GM12878 (cell line): Measurements from ENCODE around the gene HAAO. TPM values are rescaled to one million over a fixed set of nuclear protein-coding genes. Genes with fewer than 3 reads are reported as not detected.
A peak's percentile ranks its signal among the peaks of the same experiment; 100 is the strongest.

Source experiments
- ASH2L ChIP-seq: fragments of 300-600, 200-600 bp; sonication (generic); IDR thresholded peaks from 2 replicates; pipeline ENCODE4 v1.6.1; 2017; ENCODE audit warnings: low read depth, mild to moderate bottlenecking, borderline replicate concordance
- CBX3 ChIP-seq: fragments of 200-600 bp; sonication (generic); IDR thresholded peaks from 2 replicates; pipeline ENCODE4 v1.6.1; 2016; ENCODE audit warnings: low read depth, borderline replicate concordance
- CBX5 ChIP-seq: sonication (generic); IDR thresholded peaks from 2 replicates; pipeline ENCODE4 v1.6.1; 2016; ENCODE audit warnings: low read depth, moderate library complexity, mild to moderate bottlenecking, inconsistent platforms
- CREB1 ChIP-seq: IDR thresholded peaks from 2 replicates; pipeline ENCODE4 v1.6.1; 2012; ENCODE audit warnings: low read depth, mild to moderate bottlenecking, inconsistent platforms
- CREM ChIP-seq: IDR thresholded peaks from 2 replicates; pipeline ENCODE4 v1.6.1; 2014; ENCODE audit warnings: antibody characterized with exemption, low read depth
- FOXK2 ChIP-seq: fragments of 450-650 bp; IDR thresholded peaks from 2 replicates; pipeline ENCODE4 v1.6.1; 2017; ENCODE audit warnings: mild to moderate bottlenecking, moderate library complexity
- GATAD2B ChIP-seq: fragments of 450-650 bp; conservative IDR thresholded peaks from 2 replicates; pipeline ENCODE4 v1.6.1; 2017; ENCODE audit warnings: low read depth, mild to moderate bottlenecking, moderate library complexity
- HDAC2 ChIP-seq: fragments of 200-600 bp; sonication (generic); IDR thresholded peaks from 2 replicates; pipeline ENCODE4 v1.6.1; 2017
- IKZF1 ChIP-seq: fragments of 450-650 bp; conservative IDR thresholded peaks from 2 replicates; pipeline ENCODE4 v1.6.1; 2017; ENCODE audit warnings: antibody characterized with exemption, mild to moderate bottlenecking
- NFXL1 ChIP-seq: fragments of 450-650 bp; IDR thresholded peaks from 2 replicates; pipeline ENCODE4 v1.6.1; 2017; ENCODE audit warnings: antibody characterized with exemption, mild to moderate bottlenecking, borderline replicate concordance
- NFYB ChIP-seq: IDR thresholded peaks from 2 replicates; pipeline ENCODE4 v1.6.1; 2011; ENCODE audit warnings: low read depth, mild to moderate bottlenecking, low read length, improper control_type of control experiment, moderate library complexity; ENCODE audit not compliant: insufficient read depth
- PAX5 ChIP-seq: IDR thresholded peaks from 2 replicates; pipeline ENCODE4 v1.6.1; 2011; ENCODE audit warnings: low read depth, low read length, borderline replicate concordance
- RCOR1 ChIP-seq: conservative IDR thresholded peaks from 2 replicates; pipeline ENCODE4 v1.6.1; 2012; ENCODE audit warnings: low read depth, low read length, improper control_type of control experiment
- SPI1 ChIP-seq: IDR thresholded peaks from 2 replicates; pipeline ENCODE4 v1.6.1; 2011; ENCODE audit warnings: low read depth, mild to moderate bottlenecking, low read length, moderate library complexity, borderline replicate concordance; ENCODE audit not compliant: insufficient read depth
- SRF ChIP-seq, 2 experiments: IDR thresholded peaks; 2 replicates each; pipeline ENCODE4 v1.6.1; 2011; ENCODE audit warnings: low read depth in 2 of 2, low read length in 2 of 2, mild to moderate bottlenecking in 1 of 2, moderate library complexity in 1 of 2
- TBL1XR1 ChIP-seq: IDR thresholded peaks from 2 replicates; pipeline ENCODE4 v1.6.1; 2012; ENCODE audit warnings: low read depth, low read length, improper control_type of control experiment
- polyA plus RNA-seq, 11 experiments: library from polyadenylated mRNA; depleted of rRNA in 4 of 11; unstranded in 6 of 11; stranded (reverse) in 5 of 11; fragments of >200 nt; fragmentation: Nextera tagmentation in 4 of 11; fragmentation: Illumina TruSeq in 1 of 11; extraction: Ambion mirVana in 4 of 11; extraction: Trizol in 1 of 11; gene quantifications; 1 replicate in 1 of 11; 2 replicates in 10 of 11; pipeline versions ENCODE4 v1.2.1 to v1.2.3, GENCODE V29; 2011 to 2016; ENCODE audit warnings: inconsistent platforms in 2 of 11, missing spikeins in 2 of 11, low read depth in 1 of 11
- total RNA-seq, 4 experiments: library from RNA; depleted of rRNA in 3 of 4; stranded (reverse); fragments of >200 nt in 3 of 4; fragmentation: Illumina TruSeq in 1 of 4; extraction: Trizol in 1 of 4; gene quantifications; 2 replicates each; pipeline versions ENCODE4 v1.2.1 to v1.2.3, GENCODE V29; 2013 to 2021
- TF ChIP-seq, protein P1 (sequence below): fragments of 450-650 bp; formaldehyde crosslinking; IDR thresholded peaks from 2 replicates; pipeline ENCODE4 v1.4.0; 2020; ENCODE audit warnings: mild to moderate bottlenecking, moderate library complexity
- TF ChIP-seq, protein P2 (sequence below), 3 experiments: IDR thresholded peaks in 2 of 3; conservative IDR thresholded peaks in 1 of 3; 2 replicates each; pipeline ENCODE4 v1.5.1; 2011; ENCODE audit warnings: low read depth in 3 of 3, low read length in 3 of 3, mild to moderate bottlenecking in 3 of 3, control low read depth in 2 of 3, moderate library complexity in 2 of 3, inconsistent platforms in 1 of 3, mixed read lengths in 1 of 3; ENCODE audit not compliant: control insufficient read depth in 2 of 3, insufficient read depth in 1 of 3; ENCODE audit errors: extremely low read depth in 1 of 3
- TF ChIP-seq, protein P3 (sequence below): IDR thresholded peaks from 2 replicates; pipeline ENCODE4 v1.6.1; 2012; ENCODE audit warnings: low read depth, low read length, improper control_type of control experiment
- TF ChIP-seq, protein P4 (sequence below): IDR thresholded peaks from 2 replicates; pipeline ENCODE4 v1.6.1; 2011; ENCODE audit warnings: low read depth, low read length, improper control_type of control experiment, borderline replicate concordance
- TF ChIP-seq, protein P5 (sequence below): fragments of 450-650 bp; IDR thresholded peaks from 2 replicates; pipeline ENCODE4 v1.6.1; 2017; ENCODE audit warnings: borderline replicate concordance

HAAO gene
- total and polyA plus RNA-seq, 10 of the 15 experiments (the other 5 are each of a cell fraction or from before 2014, with no cell fraction given), result 4.3 to 58.7 (median 26.8) TPM

DNA sequence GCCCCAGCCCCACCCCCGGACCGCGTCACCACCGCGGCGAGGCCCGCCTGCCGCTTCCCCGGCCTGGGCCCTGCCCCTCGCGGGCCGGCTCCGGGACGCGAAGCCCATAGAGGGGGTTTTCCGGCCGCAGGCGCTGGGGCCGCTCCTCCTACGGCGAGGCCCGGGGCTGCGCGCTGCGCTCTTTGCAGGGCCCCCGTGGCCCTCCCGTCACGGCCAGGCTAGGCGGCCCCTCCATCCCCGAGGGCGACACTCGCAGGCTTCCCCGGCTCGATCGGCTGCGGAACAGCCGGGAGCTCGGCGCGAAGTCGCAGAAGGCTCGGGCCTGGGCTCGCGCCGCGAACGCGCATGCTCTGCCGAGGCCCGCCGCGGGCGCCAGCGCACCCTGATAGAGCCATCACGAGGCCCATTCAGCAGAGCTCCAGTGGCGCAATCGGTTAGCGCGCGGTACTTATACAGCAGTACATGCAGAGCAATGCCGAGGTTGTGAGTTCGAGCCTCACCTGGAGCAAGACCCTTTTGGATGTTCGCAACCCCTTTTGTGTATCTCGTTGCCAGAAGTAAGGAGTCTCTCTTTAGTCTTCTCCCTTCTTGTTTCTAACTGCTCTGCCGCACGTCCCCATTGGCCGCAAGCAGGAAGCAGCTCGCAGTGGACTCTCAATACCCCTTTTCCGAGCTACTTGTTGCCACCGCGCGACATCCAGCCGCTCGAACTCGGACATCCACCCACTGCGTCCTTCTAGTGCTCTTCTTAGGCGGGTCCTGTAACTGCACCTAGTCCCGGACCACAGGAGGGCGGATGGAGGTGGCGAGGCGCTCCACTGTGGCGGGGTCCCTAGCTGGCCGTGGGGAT lies 18.0 kb upstream of the HAAO start (continued):
- TF ChIP-seq, protein P1, sequence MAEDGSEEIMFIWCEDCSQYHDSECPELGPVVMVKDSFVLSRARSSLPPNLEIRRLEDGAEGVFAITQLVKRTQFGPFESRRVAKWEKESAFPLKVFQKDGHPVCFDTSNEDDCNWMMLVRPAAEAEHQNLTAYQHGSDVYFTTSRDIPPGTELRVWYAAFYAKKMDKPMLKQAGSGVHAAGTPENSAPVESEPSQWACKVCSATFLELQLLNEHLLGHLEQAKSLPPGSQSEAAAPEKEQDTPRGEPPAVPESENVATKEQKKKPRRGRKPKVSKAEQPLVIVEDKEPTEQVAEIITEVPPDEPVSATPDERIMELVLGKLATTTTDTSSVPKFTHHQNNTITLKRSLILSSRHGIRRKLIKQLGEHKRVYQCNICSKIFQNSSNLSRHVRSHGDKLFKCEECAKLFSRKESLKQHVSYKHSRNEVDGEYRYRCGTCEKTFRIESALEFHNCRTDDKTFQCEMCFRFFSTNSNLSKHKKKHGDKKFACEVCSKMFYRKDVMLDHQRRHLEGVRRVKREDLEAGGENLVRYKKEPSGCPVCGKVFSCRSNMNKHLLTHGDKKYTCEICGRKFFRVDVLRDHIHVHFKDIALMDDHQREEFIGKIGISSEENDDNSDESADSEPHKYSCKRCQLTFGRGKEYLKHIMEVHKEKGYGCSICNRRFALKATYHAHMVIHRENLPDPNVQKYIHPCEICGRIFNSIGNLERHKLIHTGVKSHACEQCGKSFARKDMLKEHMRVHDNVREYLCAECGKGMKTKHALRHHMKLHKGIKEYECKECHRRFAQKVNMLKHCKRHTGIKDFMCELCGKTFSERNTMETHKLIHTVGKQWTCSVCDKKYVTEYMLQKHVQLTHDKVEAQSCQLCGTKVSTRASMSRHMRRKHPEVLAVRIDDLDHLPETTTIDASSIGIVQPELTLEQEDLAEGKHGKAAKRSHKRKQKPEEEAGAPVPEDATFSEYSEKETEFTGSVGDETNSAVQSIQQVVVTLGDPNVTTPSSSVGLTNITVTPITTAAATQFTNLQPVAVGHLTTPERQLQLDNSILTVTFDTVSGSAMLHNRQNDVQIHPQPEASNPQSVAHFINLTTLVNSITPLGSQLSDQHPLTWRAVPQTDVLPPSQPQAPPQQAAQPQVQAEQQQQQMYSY, result no peak
- TF ChIP-seq NFYB (peak; percentile 33; the same call in 1 of the 2 replicates), RCOR1 (no peak), ASH2L (0 out of 2 replicates have a peak, but pooled peaks have one; percentile 50), CREM (peak; percentile 54), SPI1 (no peak), IKZF1 (peak; percentile 85), CBX5 (peak; percentile 90; the same call in 1 of the 2 replicates), GATAD2B (peak; percentile 90), FOXK2 (0 out of 2 replicates have a peak, but pooled peaks have one; percentile 13), NFXL1 (no peak), HDAC2 (no peak), CREB1 (peak; percentile 38), CBX3 (no peak), SRF (IDR thresholded peaks at IDR 0.05; ENCODE audit: low read depth in 2 of 2, low read length in 2 of 2) (peak; percentile 95 to 97), PAX5 (0 out of 2 replicates have a peak, but pooled peaks have one; percentile 7), TBL1XR1 (peak; percentile 85)
- TF ChIP-seq, protein P2, sequence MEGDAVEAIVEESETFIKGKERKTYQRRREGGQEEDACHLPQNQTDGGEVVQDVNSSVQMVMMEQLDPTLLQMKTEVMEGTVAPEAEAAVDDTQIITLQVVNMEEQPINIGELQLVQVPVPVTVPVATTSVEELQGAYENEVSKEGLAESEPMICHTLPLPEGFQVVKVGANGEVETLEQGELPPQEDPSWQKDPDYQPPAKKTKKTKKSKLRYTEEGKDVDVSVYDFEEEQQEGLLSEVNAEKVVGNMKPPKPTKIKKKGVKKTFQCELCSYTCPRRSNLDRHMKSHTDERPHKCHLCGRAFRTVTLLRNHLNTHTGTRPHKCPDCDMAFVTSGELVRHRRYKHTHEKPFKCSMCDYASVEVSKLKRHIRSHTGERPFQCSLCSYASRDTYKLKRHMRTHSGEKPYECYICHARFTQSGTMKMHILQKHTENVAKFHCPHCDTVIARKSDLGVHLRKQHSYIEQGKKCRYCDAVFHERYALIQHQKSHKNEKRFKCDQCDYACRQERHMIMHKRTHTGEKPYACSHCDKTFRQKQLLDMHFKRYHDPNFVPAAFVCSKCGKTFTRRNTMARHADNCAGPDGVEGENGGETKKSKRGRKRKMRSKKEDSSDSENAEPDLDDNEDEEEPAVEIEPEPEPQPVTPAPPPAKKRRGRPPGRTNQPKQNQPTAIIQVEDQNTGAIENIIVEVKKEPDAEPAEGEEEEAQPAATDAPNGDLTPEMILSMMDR (IDR thresholded peaks at IDR 0.05 in 2 of 3, conservative IDR thresholded peaks at IDR 0.05 in 1 of 3; ENCODE audit: control insufficient read depth in 2 of 3, extremely low read depth in 1 of 3, insufficient read depth in 1 of 3, low read depth in 3 of 3, low read length in 3 of 3), result 0 out of 6 replicates have a peak, but pooled peaks of 1 of the 3 experiments have one; percentile 3
- TF ChIP-seq, protein P3, sequence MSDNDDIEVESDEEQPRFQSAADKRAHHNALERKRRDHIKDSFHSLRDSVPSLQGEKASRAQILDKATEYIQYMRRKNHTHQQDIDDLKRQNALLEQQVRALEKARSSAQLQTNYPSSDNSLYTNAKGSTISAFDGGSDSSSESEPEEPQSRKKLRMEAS, result no peak
- TF ChIP-seq, protein P4, sequence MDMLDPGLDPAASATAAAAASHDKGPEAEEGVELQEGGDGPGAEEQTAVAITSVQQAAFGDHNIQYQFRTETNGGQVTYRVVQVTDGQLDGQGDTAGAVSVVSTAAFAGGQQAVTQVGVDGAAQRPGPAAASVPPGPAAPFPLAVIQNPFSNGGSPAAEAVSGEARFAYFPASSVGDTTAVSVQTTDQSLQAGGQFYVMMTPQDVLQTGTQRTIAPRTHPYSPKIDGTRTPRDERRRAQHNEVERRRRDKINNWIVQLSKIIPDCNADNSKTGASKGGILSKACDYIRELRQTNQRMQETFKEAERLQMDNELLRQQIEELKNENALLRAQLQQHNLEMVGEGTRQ, result no peak; the same call in 1 of the 2 replicates
- TF ChIP-seq, protein P5, sequence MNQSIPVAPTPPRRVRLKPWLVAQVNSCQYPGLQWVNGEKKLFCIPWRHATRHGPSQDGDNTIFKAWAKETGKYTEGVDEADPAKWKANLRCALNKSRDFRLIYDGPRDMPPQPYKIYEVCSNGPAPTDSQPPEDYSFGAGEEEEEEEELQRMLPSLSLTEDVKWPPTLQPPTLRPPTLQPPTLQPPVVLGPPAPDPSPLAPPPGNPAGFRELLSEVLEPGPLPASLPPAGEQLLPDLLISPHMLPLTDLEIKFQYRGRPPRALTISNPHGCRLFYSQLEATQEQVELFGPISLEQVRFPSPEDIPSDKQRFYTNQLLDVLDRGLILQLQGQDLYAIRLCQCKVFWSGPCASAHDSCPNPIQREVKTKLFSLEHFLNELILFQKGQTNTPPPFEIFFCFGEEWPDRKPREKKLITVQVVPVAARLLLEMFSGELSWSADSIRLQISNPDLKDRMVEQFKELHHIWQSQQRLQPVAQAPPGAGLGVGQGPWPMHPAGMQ, result no peak
